A673 (cell line): ENCODE results near the gene PCDHB16.
"Not testable (repeated sequence)": the region's sequence is repeated elsewhere in the genome, so short reads cannot be mapped to it uniquely, and the experiment has no call there.

ENCODE experiments used
- EZH2 ChIP-seq: fragments of 200-600 bp; sonication (generic); IDR thresholded peaks from 2 replicates; pipeline ENCODE4 v1.6.1; 2017; ENCODE audit warnings: borderline replicate concordance, low read depth, mild to moderate bottlenecking, mixed read lengths, antibody characterized with exemption, low read length; ENCODE audit not compliant: poor library complexity, severe bottlenecking
- TF ChIP-seq, protein P1 (sequence below): fragments of 300-800, 200-600 bp; sonication (generic); conservative IDR thresholded peaks from 2 replicates; pipeline ENCODE4 v1.5.1; 2017; ENCODE audit warnings: low read depth, mild to moderate bottlenecking, antibody characterized with exemption, low read length, moderate library complexity, mixed read lengths

DNA sequence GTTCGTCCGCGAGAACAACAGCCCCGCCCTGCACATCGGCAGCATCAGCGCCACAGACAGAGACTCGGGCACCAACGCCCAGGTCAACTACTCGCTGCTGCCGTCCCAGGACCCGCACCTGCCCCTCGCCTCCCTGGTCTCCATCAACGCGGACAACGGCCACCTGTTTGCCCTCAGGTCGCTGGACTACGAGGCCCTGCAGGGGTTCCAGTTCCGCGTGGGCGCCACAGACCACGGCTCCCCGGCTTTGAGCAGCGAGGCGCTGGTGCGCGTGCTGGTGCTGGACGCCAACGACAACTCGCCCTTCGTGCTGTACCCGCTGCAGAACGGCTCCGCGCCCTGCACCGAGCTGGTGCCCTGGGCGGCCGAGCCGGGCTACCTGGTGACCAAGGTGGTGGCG, 28.1 kb downstream of the PCDHB16 start:
- TF ChIP-seq, protein P1, sequence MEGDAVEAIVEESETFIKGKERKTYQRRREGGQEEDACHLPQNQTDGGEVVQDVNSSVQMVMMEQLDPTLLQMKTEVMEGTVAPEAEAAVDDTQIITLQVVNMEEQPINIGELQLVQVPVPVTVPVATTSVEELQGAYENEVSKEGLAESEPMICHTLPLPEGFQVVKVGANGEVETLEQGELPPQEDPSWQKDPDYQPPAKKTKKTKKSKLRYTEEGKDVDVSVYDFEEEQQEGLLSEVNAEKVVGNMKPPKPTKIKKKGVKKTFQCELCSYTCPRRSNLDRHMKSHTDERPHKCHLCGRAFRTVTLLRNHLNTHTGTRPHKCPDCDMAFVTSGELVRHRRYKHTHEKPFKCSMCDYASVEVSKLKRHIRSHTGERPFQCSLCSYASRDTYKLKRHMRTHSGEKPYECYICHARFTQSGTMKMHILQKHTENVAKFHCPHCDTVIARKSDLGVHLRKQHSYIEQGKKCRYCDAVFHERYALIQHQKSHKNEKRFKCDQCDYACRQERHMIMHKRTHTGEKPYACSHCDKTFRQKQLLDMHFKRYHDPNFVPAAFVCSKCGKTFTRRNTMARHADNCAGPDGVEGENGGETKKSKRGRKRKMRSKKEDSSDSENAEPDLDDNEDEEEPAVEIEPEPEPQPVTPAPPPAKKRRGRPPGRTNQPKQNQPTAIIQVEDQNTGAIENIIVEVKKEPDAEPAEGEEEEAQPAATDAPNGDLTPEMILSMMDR: not testable (repeated sequence)
- not testable (repeated sequence) for TF ChIP-seq EZH2
